D721Med (cell line): ENCODE results near the gene SLC12A4.

Experiments
- DNase-seq: peaks from one replicate; pipeline ENCODE4 v3.0.0; 2011; ENCODE audit warnings: low spot score; ENCODE audit not compliant: insufficient read length
- FAIRE-seq: peaks from 2 replicates; lab custom pipeline; 2011; peaks lifted over from hg19 to GRCh38; lab: Jason Lieb, UNC
- CTCF ChIP-seq: IDR thresholded peaks from 2 replicates; pipeline ENCODE4 v1.5.1; 2012; ENCODE audit warnings: mild to moderate bottlenecking, control low read depth; ENCODE audit not compliant: insufficient read depth; ENCODE audit errors: missing control alignments

SLC12A4 gene

DNA sequence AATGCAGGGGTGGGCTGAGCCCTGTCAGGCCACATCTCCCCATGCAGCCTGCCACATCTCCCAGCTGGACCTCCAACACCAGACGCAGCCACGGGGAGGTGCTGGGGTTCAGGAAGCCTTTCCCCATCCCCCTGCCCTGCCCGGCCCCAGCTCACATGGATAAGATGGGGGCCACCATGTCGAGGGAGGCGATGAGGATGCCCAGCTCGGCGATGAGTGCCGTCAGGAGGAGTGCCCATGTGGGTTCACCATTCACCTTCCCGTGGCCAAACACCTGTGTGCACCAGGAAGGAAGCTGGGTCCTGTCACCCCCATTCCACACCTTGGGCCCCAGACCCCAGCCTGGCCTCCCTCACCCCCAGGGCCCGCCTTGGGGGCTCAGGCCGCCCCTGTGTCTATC is 18.8 kb downstream of the SLC12A4 start:
- FAIRE-seq, result no peak
- TF ChIP-seq CTCF, result no peak

DNA sequence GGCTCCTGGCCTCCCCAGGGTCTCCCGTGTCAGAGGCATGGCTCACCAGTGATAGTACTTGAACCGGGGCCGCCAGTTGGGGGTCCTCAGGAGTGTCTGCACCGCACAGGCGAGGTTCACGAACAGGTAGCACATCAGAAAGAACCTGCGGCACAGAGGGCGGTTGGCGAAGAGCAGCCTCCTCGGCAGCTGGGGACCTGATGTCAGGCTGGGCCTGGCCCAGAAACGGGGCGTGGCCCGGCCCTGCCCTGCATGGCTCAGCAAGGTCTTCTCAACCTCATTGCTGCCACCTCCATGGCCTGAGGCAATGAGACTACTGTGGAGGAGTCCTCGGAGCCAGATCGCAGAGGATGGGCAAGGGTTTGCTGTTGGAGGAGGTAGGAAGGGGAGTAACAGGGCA is 20.4 kb downstream of the SLC12A4 start:
- TF ChIP-seq CTCF, result no peak
- no peak for DNase-seq
- FAIRE-seq, result no peak

More for the DNA sequence above, 18.8 kb downstream of the SLC12A4 start:
- DNase-seq, result no peak

DNA sequence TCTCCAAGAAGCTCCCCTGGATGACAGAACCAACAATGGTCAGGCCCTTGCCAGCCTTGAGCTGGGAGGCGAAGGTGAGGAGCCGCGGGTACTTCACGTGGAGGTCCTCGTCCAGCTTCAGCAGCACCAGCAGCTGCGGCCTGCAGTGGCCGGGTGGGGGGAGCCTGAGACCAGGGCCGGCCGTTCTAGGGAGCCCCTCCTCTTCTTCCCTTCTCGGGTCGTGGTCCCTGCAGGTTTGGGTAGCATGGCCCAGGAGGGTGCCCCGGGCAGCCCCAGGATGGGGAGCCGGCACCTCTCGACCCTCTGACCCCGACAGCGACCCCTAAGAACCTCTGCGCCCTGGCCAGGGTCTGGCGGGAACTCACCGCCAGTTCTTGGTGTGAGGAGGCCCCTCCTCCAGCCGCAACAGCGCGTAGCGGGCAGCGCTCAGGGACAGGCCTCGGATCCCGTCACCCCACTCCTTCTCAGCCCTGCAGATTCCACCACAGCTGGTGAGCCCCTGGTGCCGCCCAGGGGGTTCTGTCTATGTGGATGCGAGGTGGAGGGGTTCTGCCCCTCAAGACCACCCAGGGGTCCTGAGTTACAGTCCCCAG is 21.4 kb downstream of the SLC12A4 start:
- no peak for TF ChIP-seq CTCF
- no peak for FAIRE-seq

GRCh38 chr16:67946128-67946569 is 22.3 kb downstream of the SLC12A4 start:
- no peak for DNase-seq
- FAIRE-seq, result no peak
- TF ChIP-seq CTCF, result no peak

More for the DNA sequence above, 21.4 kb downstream of the SLC12A4 start:
- DNase-seq, result no peak

DNA sequence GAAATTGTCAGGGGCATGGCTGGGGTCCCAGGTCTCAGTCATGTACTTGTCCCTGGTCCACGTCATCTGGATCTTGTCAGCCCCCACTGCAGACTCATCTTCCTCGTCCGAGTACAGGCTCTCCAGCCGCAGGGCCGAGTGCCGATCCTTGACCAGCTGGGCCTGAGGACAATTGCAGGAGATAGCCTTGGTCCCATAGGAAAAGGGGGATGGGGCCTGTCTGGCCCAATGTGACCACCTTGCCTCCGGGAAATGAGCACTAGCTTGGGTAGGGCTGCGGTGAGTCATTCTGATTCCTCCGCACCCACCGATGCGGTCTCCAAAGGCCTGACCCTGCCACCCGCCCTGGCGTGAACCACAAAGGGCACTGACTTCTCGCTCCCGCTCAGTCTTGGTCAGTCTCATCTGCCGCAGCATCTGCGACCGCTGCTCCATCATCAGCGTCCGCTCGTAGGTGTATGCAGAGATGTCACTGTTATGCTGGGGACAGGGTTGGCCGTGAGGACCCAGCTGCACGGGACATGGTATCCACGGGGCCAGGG is 23.0 kb downstream of the SLC12A4 start:
- DNase-seq (no peak), FAIRE-seq (no peak)
- no peak for TF ChIP-seq CTCF

DNA sequence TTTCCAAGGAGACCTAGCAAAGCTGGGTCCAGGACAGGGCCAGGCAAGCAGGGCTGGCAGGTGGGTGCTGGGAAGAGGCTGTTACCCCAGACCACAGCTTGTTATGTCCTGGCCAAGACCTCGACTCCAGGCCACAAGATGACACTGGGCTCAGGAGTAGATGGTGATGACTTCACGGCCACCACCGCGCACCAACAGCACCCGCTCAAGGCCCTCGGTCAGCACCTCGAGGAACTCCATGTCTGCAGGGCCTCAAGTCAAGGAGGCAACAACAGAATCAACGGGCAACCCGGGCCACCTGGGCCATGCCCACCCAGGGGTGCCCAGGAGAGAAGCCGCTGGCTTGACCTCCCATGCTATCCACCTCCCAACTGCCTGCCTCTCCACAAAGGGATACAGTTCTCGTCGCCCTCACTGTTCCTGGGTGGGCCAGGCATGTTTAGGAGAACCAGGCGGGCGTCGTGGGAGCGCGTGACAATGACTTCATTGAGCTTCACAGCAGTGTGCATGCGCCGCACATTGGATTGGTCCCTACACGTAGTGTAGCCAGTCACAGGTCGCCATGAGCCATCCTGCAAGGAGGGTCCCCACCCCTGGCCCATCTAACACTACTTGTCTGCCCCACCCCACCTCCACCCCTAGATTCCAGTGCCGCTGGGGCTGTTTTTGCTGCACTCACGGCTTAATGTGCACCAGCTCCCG is 23.6 kb downstream of the SLC12A4 start:
- TF ChIP-seq CTCF, result no peak
- no peak for FAIRE-seq
- no peak for DNase-seq
